HG03442 (cell line): ENCODE results near the gene FXYD1.
"Not testable (repeated sequence)": the region's sequence is repeated elsewhere in the genome, so short reads cannot be mapped to it uniquely, and the experiment has no call there.

Experiments used
- ATAC-seq: cut with Tn5 transposase; IDR thresholded peaks from one replicate; pipeline ENCODE4 v1.9.1; 2021; ENCODE audit warnings: mild to moderate bottlenecking, moderate library complexity; ENCODE audit not compliant: unreplicated experiment

The FXYD1 gene

DNA sequence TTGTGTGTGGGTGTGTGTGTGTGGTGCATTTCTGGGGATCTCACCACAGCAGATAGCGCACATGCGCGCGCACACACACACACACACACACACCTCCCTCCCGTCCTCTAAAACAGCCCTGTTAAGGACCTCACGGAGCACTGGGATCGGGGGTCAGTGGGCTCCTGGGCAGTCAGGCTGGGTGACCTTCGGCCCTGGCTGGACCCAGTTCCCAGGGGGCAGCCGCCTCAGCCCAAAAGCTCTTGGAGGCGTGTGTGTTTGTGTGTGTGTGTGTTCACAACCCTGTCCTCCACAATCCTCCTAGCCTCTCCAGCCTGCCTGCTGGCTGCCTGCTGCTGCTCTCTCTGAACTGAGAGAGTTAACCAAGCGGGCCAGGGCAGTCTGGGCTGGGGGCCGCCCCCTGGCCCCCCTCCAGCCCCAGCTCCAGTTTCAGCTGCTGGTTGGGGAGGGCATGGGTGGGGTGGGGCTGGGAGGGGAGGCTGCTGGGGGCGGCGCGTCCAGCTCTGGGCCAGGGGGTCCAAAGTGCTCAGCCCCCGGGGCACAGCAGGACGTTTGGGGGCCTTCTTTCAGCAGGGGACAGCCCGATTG lies at the start of gene FXYD1:
FXYD1 (plus strand) TSS at position 520 of the 588 bp plus-strand sequence. CDS start 1,256 bp downstream, outside the sequence.
- ATAC-seq = no peak

DNA sequence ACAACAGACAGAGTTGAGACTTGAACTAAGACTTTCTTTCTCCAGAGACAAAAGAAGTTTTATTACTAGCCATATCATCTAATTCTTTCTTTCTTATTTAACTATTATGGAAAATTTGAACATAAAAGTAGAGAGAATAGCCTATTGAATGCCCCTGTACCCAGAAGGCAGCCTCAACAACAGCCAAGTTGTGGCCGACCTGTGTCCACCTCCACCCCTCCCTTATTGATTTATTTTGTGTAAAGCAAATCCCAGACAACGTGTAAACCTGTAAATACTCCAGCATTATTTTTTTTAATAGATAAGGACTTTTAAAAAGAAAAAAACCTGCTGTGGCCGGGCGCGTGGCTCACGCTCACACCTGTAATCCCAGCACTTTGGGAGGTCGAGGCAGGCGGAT lies 49.1 kb upstream of the FXYD1 start:
- no peak for ATAC-seq

DNA sequence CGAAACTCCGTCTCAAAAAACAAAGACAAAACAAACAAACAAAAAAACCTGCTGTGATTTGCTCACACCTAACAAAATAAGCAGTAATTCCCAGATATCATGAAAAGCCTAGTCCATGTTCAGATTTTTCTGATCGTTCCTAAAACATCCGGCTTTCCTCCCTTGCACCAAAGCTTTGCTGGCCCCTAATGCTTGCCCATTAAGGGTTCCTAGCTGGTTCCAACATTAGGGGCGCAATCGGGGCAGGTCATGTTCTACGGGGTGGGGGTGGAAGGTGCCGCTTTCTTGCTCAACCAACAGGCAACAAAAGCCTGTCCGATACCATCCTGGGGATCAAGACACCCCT lies 48.5 kb upstream of the FXYD1 start:
- ATAC-seq = no peak

DNA sequence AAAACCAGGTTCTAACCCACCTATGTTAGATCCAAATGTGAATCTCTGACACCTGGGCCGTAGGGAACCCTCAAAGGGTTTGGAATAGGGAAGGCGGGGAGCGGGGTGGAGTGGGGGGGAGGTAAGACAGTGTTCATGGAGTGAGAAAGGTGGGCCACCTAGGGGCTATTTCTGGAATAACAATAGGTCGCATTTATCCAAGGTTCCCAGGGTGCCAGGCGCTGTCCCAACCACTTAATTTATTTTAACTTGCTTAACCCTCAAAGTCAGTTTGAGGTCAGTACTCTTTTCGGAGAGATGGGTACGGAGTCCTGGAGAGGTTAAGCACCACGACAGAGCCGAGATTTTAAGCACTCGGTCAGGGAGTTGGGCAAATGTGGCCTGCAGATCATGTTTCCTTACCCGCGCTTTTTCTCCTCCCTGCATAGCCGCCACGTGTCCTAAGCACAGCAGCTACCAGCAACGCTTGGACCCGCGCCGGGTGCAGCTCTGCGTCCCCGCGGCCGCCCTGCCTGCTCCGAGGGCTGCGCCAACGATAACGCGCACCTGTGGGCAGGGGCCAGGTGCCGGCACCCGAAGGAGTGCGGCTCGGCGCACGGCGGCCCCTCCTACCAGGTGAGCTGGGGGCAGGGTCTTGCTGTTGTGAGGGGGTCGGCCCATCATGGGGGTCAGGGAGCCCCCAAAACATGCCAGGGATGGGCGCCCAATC lies 48.0 kb upstream of the FXYD1 start:
- ATAC-seq = no peak

DNA sequence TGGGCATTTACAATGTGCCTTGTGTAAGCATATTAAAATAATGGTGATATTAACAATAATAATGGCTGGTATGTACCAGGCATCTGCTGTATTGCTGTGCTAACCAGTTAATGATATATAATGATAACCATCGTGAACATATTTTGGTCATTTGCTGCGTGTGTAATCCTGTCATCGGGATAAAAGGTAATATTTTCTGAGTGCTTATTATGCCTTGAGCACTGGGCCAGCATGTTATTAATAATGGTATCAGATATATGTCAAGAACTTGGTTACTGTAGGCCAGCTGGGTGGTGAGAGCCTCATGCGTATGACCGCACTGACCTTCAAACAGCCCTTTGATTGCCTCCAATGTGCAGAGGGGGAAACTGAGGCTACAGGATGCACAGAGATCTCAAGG lies 45.2 kb upstream of the FXYD1 start:
- no peak for ATAC-seq

DNA sequence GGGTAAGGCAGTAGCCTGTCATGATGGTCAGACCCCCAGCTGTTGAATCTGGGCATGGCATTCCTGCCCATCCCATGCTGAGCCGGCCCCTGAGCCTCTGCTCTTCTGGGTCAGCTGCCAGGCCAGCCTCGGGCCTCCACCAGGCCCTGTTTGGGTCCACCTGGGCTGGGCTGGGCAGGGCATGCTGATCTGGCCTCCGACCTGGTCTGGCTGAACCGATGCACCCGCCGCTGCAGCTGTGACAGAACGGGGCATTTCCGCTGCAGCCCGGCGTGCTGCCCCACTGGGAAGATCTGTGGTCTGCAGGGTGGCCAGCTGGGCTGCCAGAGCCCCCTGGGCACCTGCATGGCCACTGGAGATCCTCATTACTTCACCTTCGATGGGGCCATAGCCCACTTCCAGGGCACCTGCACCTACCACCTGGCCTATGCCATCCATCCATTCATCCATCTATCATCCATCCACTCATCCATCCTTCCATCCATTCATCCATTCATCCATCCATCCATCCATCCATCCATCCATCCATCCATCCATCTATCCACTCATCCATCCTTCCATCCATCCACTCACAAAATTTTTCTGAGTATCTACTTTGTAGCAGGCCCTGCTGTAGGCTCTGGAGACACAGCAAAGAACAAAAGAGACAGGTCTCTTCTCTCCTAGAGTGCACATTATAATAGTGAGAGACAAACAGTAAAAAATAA lies 44.5 kb upstream of the FXYD1 start:
- ATAC-seq = no peak

DNA sequence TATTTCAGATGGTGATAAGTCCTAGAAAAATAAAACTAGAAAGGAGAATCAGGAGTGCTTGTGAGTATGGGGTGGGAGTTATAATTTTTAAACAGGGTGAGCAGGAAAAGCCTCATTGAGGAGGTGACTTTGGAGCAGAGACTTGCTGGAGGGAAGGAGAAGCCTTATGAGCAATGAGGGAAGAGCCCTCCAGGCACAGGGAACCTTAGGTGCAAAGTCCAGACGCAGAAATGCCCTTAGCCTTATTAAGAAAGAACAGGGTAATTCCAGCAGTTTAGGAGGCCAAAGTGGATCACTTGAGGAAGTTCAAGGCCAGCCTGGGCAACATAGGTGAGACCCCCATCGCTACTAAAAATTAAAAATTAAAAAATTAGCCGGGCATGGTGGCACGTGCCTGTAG lies 44.0 kb upstream of the FXYD1 start:
- no peak for ATAC-seq

DNA sequence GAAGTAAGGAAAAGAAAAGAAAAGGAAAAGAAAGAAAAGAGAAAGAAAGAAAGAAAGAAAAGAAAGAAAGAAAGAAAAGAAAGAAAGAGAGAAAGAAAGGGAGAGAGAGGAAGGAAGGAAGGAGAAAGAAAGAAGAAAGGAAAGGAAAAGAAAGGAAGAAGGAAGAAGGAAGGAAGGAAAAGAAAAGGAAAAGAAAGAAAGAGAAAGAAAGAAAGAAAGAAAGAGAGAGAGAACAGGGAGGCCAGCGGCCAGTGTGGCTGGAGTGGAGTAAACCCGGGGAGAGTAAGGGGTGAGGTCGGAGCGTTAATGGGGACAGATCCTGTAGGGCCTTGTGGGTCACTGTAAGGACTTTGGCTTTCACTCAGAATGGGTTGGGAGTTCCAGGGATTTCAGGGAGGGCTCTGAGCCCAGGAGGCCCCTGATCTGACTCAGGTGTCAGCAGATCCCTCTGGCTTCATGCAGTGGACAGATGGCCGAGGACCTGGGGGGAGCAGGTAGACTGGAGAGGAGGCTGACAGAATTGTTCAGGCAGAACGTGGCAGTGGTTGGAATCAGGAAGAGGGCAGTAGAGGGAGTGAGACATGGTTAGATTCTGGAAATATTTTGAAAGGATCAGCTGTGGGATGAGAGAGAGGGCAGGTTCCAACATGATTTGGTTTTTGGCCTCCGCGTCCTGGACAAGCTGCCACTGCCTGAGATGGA lies 42.8 kb upstream of the FXYD1 start:
- no peak for ATAC-seq

DNA sequence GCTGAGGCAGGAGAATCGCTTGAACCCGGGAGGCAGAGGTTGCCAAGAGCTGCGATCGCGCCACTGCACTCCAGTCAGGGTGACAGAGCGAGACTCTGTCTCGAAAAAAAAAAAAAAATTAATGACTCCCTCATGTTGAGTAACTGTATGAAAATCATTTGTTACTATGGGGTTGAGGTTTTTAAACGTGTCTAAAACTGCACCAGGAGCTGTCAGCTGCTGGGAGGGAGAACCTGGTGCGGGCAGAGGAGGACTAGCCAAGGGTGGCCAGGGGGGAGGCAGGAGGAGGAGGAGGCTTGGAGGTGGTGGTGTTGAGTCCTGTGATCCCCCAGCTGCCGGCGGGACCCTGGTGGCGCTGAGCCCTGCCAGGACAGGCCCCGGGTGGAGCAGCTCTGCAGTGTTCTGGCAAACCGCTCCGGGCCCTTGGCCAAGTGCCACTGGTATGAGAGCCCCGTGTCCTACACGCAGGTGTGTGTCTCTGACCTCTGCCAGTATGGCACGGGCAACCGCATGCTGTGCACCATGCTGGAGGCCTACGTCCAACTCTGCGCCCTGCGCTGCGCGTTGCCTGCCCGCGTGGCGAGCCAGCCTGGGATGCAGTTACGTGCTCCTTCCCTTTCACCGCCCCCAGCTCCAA lies 40.1 kb upstream of the FXYD1 start:
- ATAC-seq = no peak

DNA sequence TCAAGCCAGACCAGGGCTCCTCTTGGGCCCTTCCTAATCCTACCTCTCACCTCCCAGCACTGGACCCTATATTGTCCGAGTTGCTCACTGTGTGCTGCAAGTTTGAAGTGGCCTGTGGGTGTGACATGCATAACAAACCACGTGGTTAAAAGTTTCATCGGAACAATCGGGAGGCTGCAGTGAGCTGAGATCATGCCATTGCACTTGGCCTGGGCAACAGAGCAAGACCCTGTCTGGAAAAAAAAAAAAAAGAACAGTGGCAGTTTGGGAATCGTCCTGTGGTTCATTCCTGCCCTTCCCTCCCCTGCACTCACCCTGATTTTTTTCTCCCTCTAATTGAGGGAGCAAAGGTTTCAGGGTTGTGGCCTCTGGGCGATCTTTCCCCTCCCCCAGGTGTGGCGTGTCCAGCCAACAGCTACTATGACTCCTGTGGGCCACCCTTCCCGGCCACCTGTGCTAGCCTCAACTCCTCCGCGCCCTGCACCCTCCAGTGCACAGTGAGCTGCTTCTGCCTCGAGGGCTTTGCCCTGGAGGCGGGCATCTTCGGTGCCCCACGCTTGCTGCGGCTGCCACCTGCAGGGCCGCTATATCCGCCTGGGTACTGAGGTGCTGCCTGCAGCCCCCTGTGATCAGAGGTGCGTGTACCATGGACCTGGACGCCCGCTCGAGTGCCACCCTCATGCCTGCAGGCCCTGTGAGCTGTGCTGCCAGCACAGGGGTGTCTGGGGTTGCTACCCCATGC lies 39.3 kb upstream of the FXYD1 start:
- no peak for ATAC-seq

DNA sequence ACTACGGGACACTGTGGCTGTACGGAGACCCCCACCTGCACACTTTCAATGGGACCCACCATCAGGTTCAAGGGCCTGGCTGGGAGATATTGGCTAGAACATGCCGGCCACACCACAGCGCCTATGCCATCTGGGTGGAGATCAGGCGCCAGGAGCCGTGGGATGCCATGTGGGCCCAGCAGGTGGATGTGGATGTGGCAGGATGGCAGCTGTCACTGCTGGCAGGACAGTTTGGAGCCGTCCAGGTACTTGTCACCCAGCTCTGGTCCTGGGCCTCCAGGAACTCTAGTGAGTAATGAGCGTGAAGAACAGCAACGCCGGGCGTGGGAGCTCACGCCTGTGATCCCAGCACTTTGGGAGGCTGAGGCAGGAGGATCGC lies 38.7 kb upstream of the FXYD1 start:
- no peak for ATAC-seq

DNA sequence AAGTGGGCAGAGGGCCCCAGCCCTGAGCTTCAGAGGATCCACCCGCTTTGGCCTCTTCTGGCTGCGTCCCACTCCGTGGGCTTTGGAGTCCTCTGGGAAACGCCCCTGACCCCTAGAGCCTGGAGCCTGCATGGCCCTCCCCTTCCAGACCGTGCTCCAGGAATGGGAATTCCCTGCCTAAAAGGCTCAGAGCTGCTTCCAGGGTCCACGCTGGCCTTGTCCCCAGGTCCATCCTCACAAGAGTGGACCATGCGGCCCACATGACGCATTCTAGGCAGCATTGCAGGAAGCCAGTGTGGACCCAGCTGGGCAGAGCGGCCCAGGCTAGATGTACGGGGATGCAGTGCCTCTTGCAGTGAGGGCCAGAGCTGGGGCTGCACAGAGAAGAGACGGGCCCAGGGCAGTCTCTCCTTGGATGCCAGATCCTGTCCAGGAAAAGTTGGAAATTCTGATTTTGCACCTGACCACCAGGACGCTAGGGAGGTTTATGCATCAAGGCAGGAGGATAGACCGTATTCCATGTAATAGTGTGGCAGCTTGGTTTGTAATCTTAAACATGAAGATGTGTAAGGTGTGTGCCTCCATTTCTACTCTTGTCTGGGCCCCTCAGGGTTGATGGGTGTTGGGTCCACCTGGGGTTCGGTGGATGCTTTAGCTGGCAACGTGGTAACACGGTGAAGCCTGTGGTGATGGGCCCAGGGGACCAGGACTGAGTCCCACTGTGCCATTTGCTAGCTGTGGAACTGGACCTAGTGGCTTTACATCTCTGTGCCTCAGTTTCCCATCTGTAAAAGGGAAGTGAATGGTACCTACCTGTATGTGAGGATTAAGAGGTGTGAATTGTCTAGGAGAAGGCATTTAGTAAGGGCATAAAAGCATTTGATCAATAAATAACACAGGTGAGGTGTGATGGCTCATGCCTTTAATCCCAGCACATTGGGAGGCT lies 37.8 kb upstream of the FXYD1 start:
- ATAC-seq = no peak

DNA sequence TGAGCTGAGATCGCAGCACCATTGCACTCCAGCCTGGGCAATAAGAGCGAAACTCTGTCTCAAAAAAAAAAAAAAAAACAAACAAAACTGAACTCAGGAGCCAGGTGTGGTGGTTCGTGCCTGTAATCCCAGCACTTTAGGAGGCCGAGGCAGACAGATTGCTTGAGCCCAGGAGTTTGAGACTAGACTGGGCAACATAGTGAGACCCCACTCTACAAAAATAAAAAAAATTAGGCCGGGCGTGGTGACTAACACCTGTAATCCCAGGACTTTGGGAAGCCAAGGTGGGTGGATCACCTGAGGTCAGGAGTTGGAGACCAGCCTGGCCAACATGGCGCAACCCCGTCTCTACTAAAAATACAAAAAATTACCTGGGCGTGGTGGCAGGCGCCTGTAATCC lies 36.7 kb upstream of the FXYD1 start:
- not testable (repeated sequence) for ATAC-seq

DNA sequence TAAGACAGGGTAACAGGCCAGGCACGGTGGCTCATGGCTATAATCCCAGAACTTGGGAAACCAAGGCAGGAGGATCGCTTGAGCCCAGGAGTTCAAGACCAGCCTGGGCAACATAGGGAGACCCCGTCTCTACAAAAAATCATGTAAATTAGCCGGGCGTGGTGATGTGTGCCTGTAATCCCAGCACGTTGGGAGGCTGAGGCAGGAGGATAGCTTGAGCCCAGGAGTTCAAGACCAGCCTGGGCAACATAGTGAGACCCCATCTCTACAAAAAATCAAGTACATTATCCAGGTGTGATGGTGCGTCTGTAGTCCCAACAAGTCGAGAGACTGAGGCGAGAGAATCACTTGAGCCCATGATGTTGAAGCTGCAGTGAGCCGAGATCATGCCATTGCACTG lies 35.0 kb upstream of the FXYD1 start:
- ATAC-seq = not testable (repeated sequence)

DNA sequence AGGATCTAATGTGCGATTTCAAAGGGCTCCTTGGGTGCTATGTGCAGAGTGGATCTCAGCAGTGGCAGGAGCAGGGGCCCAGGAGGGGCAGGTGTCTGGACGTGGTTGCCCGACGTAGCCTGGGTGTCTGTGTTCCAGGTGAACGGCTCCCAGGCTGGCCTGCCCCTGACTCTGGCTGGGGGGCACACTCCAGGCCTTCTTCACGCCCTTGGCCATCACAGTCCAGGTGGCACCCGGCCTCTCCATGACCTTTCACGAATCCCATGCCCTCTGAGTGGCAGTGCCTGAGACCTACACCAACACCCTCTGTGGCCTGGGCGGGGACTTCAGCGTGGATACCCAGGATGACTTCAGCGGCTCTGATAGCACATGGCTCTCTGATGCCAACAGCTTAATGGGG lies 34.3 kb upstream of the FXYD1 start:
- no peak for ATAC-seq

DNA sequence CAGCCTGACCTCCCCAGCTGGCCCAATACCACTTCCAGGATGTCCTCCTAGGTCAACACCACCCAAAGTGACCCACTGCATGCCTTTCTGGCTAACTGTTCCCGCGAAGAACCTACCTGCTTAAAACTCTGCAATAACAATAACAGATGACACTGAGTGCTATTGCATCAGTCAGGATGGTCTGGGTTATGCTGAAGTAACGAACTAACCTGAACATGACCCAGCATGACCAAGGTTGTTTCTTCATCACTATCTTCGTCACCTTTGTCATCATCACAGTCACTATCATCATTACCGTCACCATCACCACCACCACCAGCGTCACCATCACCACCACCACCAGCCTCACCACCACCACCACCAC lies 33.6 kb upstream of the FXYD1 start:
- ATAC-seq = no peak

DNA sequence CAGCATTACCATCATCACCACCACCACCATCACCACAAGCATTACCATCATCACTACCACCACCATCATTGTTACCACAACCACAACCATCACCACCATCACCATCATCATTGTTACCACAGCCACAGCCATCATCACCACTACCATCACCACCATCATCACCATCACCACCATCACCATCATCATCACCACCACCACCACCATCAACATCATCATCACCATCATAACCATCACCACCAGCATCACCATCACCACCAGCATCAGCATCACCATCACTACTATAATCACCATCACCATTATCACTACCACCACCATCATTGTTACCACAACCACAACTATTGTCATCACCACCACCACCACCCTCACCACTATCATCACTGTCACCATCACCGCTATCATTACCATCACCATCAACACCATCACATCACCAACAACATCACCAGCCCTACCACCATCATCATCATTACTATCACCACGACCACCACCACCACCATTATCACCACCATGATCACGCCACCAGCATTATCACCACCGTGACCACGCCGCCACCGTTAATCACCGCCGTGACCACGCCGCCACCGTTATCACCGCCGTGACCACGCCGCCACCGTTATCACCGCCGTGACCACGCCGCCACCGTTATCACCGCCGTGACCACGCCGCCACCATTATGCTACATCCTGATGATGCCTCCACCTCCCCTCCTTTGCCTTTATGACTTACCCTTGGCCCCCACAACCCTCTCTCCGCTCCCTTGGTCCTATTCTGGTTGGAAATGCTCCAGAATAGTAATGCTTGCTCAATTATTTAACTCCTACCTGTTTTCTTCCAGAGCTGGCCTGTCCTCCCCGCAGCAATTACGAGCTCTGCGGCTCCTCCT lies 33.0 kb upstream of the FXYD1 start:
- ATAC-seq = no peak

DNA sequence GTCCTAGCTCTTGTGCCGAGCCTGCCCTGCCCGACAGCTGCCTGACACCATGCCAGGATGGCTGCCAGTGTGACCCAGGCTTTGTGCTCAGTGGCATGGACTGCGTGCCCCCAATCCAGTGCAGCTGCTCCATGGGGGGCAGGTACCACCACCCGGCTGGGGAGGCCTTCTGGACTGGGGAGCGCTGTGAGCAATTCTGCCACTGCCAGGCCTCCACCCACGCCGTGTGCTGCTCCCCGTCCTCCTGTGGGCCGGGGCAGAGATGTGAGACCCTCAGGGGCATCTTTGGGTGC lies 32.4 kb upstream of the FXYD1 start:
- no peak for ATAC-seq
